Kidney tubule cell (primary cell): ENCODE measurements around the gene ZNF524.

Source experiments
- DNase-seq: peaks from one replicate; pipeline ENCODE4 v3.0.0-alpha.2; 2018; ENCODE audit warnings: low spot score

ZNF524 gene

DNA sequence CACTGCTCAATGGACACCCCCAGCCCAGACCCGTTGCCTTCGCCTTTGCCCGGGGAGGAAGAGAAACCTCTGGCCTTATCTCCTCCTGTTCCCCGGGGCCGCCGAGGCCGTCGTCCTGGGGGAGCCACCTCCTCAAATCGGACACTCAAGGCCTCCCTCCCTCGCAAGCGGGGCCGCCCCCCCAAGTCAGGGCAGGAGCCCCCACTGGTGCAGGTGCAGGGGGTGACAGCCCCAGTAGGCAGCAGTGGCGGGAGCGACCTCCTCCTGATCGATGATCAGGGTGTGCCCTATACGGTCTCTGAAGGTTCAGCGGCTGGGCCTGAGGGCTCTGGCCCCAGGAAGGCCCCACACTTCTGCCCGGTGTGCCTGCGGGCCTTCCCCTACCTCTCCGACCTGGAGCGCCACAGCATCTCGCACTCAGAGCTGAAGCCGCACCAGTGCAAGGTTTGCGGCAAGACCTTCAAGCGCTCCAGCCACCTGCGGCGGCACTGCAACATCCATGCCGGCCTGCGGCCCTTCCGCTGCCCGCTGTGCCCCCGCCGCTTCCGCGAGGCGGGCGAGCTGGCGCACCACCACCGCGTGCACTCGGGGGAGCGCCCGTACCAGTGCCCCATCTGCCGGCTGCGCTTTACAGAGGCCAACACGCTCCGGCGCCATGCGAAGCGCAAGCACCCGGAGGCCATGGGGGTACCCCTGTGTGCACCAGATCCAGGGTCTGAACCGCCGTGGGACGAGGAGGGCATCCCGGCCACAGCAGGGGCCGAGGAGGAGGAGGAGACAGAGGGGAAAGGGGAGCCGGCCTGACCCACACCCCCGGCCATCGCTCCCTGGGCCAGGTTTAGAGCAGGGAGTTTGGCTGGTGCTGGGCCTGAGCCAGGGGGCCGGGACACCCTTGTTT lies 2.3 kb downstream of the ZNF524 start:
- no peak for DNase-seq

DNA sequence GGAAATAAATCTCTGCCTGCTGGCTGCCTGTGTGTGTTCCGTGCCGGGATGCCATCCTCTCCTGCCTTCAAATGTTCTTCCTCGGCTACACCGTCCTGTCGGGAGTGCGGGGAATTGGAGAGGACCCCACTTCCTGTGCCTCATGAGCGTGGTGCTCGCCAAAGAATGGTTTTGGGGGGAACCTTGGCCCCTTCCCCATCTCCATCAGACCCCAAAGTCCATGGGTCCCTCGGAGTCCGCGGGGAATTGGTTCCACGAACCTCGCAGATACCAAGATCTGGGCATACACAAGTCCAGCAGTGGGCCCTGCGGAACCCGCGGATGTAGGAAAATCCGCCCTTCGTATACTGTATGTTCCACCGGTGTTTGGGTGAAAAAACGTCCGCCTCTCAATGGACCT lies 3.0 kb downstream of the ZNF524 start:
- no peak for DNase-seq

DNA sequence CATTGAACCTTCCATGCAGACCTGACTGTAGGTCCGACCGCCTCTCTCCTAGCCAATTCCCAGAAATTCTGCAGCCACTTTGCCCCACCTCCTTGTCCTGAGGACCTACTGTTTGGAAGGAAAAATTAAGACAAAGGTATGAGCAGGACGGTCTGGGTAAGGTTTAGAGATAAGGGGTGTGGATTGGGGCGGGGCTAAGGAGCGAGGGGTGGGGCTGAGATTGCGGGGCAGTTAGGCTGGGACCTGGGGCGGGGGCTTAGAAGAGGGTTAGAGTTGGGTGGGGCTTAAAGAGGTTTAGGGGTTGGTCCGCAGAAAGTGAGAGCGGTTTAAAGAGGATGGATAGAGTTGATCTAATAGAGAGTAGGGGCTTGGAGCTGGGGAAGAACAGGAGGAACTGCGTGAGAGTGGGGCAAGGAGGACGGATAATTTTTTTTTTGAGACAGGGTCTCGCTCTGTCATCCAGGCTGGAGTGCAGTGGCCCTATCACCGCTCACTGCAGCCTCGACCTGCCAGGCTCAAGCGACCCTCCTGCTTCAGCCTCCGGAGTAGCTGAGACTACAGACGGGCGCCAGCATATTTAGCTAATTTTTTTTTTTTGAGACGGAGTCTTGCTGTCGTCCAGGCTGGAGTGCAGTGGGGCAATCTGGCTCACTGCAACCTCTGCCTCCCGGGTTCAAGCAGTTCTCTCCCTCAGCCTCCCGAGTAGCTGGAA lies 3.6 kb downstream of the ZNF524 start:
- no peak for DNase-seq

DNA sequence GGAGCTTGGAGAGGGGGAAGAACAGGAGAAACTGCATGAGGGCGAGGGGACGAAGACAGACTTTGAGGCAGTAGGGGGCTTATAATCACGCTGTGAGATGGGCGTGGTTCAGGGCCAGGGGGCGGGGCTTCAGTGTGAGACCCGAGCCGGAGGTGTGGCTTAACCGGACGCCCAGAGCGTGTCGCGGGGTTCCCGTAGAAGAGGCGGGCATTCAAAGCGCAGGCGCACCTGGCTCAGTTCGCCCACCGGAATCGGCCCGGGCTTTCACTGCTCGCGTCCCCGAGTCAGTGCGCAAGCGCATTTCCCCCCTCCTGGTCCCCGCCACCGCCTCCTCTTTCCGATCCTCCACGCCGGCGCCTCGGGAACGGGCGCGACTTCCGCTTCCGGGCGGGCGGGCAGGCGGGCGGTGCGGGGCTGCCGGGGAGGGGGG lies 5.1 kb downstream of the ZNF524 start:
- DNase-seq = peak; percentile 96

DNA sequence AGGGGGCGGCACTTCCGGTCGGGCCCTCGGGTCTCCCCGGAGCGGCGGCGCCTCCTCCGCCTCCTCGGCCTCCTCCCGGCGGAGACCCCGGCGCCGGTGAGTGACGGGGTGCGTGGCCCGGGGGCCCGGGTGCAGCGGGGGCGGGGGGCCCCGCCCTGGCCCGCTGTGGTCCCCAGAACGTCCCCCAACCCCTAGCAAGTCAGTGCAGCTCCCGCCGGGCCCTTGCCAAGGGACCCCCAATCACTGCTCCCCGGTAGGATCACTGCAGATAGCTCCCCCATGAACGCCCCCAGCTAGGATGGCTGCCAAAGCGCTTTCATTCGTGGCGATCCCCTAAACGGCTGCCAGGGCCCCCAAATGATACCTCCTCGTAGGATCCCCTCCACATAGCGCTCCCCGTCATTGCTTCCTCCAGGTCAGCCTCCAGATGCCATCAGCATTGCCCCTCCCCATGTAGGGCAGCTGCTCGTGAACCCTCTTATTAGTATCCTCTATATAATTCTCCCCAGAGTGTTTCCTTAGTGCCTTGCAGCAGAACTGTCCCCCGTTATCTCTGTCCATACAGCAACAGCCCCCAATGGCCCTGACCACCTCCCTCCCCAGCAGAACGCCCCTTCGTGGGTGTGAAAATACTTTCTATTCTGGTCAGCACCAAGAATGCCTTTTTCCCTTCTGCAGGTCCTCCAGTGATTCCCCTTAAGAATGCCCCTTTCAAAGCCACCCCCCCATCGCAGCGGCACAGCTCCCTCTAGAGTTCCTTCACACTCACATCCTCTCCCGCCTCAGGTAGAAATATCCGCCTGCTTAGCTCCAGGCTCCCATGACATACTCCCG lies 5.8 kb downstream of the ZNF524 start, which contains the start of gene ZNF865:
ZNF865 (plus strand) TSS at position 11 of the 834 bp plus-strand sequence. CDS start 7,972 bp downstream, outside the sequence.
- DNase-seq = peak; percentile 88

DNA sequence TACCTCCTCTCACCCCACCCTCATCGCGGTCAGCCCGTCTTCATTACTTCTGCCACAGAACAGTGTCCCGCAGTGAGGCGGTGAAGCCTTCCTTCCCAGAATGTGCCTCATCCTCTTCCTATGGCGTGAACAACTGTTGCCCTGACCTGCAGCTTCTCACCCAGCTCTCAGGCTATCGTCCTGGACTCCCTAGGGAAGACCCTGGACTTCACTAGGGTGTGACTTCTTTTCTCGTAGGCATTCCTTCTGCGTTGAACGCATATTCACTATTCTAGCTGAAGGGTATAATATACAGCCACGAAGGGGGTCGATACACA lies 6.3 kb downstream of the ZNF524 start:
- no peak for DNase-seq

DNA sequence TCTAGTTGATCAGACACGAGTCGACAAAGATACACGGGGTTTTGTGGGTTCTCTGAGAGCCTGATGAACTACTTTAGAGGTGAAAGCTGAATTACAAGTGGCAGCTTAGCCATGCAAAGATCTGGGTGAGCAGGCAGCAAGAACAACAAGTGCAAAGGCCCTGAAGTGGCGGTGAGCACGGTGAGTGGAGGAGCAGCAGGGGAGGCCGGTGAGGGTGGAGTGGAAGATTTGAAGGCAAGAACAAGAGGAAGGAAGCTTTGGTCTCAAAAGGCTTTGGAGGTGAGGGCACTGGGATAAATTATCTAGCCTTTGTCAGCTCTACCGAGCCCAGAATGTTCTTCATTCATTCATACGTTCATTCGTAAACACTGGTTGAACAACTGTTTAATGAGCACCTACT lies 6.7 kb downstream of the ZNF524 start:
- DNase-seq = no peak

DNA sequence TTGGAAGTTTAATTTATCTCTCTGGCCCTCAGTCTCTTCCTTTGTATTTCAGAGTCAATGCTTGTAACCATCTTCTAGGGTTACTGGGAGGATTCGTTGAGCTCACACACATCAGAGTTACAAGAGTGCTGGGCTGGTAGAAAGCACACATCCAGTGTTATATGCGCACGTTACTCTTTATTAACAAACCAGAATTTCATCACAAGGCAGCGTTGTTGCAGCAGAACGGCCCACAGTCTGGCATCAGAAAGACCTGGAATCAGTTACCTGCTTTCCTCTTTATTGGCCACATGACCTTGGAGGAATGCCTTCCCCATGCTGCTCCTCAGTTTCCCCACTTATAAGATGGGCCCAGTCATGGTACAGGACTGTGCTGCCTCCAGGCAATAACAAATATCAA lies 9.2 kb downstream of the ZNF524 start:
- DNase-seq = no peak

DNA sequence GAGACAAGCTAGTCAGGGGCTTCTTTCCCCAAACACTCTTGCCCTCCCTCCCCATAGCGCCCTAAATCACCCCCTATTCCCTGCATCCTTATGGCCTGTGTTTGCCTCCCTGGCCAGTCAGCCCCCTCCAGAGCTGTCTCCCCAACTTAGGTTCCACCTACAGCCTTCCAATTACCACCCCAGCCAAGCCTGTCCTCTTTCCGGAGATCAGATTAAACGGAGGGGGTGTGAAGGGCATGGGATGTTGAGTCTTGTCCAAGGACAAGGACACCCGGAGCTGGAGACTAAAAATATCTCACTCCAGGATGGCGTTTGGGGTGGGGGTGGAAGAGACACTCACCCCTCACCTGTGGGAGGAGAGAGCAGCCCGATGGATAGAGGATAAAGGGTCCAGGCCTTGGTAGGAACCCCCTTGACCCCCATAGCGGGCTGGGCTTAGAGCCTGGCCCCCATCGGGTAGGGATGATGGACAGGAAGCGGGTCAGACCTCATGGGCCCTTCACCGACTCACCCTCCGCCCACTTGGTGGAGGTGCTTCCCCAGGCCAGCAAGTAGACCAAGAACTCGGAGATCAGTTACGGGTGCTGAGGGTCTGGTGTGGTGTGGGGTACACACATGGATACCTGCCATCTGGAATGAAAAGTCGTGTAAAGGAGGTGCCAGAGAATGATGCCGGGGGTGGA lies 11.4 kb downstream of the ZNF524 start:
- DNase-seq = no peak

DNA sequence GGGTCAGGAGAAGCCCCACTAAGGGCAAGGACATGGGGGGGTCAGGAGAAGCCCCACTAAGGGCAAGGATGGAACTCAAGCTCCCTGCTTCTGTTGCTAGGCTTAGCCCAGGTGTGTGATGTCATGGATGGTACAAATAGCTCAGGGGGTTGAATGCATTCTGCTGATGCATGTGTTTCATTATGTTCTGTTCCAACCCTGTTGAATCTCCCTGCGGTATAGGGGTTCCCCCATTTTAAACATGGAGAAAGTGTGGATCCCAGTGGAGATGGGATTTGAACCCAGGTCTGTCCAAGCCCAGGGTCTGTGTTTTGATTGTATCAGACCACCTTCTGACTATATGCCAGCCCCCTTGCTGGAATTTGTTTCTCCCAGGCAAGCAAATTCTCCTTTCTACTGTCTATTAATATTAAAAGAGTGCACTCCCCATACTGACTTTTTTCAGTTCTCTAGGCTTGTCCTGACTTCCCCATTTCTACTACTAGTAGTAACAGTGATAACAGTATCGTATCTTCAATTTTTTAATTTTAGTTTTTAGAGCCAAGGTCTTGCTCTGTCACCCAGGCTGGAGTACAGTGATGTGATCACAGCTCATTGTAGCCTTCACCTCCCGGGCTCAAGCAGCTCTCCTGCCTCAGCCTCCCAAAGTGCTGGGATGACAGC lies 12.0 kb downstream of the ZNF524 start:
- no peak for DNase-seq

DNA sequence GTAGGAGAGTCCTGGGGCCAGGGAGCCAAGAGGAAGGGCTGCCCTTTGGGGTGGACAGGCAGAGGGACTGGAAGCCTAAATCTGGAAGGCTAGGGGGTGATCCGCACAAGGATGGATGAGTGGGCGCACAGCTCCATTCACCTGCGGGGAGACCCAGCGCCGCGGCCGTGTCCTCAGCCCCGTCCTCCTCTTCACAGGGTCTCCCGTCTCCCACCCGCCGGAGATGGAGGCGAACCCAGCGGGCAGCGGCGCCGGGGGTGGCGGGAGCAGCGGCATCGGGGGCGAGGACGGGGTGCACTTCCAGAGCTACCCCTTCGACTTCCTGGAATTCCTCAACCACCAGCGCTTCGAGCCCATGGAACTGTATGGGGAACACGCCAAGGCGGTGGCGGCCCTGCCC lies 13.3 kb downstream of the ZNF524 start:
- DNase-seq = no peak

DNA sequence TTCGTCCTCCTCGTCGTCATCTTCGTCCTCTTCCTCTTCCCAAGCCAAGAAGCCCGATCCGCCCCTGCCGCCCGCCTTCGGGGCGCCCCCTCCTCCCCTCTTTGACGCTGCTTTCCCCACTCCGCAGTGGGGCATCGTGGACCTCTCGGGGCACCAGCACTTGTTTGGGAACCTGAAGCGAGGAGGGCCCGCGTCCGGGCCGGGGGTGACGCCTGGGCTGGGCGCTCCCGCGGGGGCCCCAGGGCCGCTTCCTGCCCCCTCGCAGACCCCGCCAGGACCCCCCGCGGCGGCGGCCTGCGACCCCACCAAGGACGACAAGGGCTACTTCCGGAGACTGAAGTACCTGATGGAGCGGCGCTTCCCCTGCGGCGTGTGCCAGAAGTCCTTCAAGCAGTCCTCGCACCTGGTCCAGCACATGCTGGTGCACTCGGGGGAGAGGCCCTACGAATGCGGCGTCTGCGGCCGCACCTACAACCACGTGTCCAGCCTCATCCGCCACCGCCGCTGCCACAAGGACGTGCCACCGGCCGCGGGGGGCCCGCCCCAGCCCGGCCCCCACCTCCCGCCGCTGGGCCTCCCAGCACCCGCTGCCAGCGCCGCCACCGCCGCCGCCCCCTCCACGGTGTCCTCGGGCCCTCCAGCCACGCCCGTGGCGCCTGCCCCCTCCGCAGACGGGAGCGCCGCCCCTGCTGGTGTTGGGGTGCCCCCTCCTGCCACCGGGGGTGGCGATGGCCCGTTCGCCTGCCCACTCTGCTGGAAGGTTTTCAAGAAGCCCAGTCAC lies 14.0 kb downstream of the ZNF524 start:
- no peak for DNase-seq

DNA sequence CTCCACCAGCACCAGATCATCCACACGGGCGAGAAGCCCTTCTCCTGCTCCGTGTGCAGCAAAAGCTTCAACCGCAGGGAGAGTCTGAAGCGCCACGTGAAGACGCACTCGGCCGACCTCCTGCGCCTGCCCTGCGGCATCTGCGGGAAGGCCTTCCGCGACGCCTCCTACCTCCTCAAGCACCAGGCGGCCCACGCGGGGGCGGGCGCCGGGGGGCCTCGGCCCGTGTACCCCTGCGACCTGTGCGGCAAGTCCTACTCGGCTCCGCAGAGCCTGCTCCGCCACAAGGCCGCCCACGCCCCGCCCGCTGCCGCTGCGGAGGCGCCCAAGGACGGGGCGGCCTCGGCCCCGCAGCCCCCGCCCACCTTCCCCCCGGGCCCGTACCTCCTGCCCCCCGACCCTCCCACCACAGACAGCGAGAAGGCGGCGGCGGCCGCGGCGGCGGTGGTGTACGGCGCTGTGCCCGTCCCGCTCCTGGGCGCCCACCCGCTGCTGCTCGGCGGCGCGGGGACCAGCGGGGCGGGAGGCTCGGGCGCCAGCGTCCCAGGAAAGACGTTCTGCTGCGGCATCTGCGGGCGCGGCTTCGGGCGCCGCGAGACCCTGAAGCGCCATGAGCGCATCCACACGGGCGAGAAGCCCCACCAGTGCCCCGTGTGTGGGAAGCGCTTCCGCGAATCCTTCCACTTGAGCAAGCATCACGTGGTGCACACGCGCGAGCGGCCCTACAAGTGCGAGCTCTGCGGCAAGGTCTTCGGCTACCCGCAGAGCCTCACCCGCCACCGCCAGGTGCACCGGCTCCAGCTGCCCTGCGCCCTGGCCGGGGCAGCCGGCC lies 14.8 kb downstream of the ZNF524 start:
- DNase-seq = no peak

DNA sequence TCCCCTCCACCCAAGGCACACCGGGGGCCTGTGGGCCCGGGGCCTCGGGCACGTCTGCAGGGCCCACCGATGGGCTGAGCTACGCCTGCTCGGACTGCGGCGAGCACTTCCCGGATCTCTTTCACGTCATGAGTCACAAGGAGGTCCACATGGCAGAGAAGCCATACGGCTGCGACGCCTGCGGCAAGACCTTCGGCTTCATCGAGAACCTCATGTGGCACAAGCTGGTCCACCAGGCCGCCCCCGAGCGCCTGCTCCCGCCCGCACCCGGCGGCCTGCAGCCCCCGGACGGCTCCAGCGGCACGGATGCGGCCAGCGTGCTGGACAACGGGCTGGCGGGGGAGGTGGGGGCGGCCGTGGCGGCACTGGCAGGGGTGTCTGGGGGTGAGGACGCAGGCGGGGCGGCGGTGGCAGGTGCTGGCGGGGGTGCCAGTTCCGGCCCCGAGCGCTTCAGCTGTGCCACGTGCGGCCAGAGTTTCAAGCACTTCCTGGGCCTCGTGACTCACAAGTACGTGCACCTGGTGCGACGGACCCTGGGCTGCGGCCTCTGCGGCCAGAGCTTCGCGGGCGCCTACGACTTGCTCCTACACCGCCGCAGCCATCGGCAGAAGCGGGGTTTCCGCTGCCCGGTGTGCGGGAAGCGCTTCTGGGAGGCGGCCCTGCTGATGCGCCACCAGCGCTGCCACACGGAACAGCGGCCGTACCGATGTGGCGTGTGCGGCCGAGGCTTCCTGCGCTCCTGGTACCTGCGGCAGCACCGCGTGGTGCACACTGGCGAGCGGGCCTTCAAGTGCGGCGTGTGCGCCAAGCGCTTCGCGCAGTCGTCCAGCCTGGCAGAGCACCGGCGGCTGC lies 15.7 kb downstream of the ZNF524 start:
- no peak for DNase-seq

DNA sequence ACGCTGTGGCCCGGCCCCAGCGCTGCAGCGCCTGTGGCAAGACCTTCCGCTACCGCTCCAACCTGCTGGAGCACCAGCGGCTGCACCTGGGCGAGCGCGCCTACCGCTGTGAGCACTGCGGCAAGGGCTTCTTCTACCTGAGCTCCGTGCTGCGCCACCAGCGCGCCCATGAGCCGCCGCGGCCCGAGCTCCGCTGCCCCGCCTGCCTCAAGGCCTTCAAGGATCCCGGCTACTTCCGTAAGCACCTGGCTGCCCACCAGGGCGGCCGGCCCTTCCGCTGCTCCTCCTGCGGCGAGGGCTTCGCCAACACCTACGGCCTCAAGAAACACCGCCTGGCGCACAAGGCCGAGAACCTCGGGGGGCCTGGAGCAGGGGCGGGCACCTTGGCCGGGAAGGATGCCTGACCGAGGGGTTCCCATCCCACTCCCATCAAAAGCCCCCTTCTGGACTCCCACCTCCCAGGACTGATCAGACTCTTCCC lies 16.3 kb downstream of the ZNF524 start:
- no peak for DNase-seq

DNA sequence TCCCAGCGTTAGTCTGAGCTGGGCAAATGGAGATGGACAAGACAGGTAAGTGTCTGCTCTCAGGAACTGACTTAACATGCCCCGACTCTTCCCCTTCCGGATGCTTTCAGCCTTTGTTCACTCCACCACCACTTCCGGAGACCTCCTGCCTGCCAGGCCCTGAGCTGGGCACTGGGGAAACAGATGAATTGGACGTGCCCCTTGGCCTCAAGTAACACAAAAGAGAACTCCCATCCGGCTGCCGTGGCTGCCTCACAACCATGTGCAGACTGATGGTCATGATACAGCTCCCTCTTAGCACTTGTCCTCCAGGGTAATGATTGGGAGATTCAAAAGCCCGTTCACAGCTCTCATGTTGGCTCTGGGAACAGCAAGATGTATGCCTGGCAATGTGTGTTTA lies 17.3 kb downstream of the ZNF524 start:
- no peak for DNase-seq

DNA sequence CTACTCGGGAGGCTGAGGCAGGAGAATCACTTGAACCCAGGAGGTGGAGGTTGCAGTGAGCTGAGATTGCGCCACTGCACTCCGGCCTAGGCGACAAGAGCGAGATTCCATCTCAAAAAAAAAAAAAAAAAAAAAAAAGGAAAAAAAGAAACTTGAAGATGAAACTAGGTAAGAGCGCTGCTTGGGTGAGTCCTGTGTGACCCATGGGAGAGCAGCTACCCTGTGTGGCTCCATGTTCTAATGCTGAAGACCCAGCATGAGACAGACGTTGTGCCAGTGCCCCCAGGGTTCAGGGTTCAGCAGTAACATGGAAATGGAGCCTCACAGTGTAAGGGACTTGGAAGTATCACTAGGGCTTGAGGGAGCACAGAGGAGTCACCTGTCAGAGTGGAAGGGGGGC lies 18.3 kb downstream of the ZNF524 start:
- no peak for DNase-seq

DNA sequence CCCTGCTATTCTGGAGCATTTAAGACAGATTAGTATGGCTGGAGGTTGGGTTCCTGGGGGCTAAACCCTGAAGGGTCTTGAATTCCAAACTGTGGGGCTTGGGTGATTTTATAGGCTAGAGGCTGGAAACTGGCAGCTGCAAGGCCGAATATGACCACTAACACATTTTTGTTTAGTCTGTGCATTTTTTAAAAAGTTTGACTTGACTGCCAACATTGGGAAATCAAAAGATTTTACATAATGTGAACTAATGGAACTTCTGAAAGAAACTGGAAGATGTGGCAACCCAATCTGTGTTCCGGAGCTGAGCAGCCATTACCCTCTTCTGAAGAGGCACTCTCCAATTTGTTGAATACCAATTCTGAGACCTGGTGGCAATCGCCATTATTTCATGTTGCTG lies 19.2 kb downstream of the ZNF524 start:
- no peak for DNase-seq
